Omental fat pad (tissue), 4 donors: Measurements from ENCODE around the gene PATJ. TPM values are rescaled to one million over a fixed set of nuclear protein-coding genes. Genes with fewer than 3 reads are reported as not detected.
"Not testable (repeated sequence)": the region's sequence is repeated elsewhere in the genome, so short reads cannot be mapped to it uniquely, and the experiment has no call there.

ENCODE experiments used
- ATAC-seq: fragments of 150-250 bp; one replicate; pipeline ENCODE4 v1.9.1; 2016; ENCODE audit warnings: mild to moderate bottlenecking, moderate library complexity; ENCODE audit not compliant: low FRiP score
- DNase-seq: peaks from one replicate; pipeline ENCODE4 v3.0.0-alpha.2; 2019; ENCODE audit warnings: low spot score
- total RNA-seq, 4 donors: library from RNA; depleted of rRNA; stranded (reverse); fragments of >200 nt; gene quantifications; one replicate each; pipeline ENCODE4 v1.1.0, GENCODE V29; 2016
- TF ChIP-seq, protein P1 (sequence below), 3 donors: fragments of 450-650 bp; IDR thresholded peaks; one replicate each; pipeline ENCODE4 v1.5.1; 2016 to 2017; ENCODE audit warnings: antibody characterized with exemption in 3 of 3, mild to moderate bottlenecking in 3 of 3, moderate library complexity in 2 of 3

Gene PATJ
- total RNA-seq, 4 donors from 2014 or later, result 12.1 to 31.4 (median 20.0) TPM

DNA sequence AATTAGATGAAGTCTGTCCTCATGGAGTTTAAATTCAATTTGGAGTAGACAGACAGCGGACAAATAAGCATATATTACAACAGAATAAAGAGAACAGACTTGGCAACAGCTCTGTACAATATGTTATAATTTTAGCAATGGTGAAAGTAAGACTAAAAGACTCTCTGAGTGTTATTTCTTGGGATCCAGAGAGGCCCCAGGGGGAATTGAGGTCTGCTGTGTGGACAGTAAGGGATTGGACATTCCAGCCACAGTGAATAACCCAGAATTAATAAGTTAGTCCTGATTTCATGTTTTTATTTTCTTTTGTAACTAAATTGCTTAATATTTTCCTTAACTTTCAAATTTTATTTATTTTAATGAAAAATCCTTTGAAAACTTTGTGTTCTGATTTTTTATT is 101.7 kb downstream of the PATJ start:
- DNase-seq (no peak), ATAC-seq (no peak)
- TF ChIP-seq, protein P1, sequence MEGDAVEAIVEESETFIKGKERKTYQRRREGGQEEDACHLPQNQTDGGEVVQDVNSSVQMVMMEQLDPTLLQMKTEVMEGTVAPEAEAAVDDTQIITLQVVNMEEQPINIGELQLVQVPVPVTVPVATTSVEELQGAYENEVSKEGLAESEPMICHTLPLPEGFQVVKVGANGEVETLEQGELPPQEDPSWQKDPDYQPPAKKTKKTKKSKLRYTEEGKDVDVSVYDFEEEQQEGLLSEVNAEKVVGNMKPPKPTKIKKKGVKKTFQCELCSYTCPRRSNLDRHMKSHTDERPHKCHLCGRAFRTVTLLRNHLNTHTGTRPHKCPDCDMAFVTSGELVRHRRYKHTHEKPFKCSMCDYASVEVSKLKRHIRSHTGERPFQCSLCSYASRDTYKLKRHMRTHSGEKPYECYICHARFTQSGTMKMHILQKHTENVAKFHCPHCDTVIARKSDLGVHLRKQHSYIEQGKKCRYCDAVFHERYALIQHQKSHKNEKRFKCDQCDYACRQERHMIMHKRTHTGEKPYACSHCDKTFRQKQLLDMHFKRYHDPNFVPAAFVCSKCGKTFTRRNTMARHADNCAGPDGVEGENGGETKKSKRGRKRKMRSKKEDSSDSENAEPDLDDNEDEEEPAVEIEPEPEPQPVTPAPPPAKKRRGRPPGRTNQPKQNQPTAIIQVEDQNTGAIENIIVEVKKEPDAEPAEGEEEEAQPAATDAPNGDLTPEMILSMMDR (IDR thresholded peaks at IDR 0.05), result no peak

DNA sequence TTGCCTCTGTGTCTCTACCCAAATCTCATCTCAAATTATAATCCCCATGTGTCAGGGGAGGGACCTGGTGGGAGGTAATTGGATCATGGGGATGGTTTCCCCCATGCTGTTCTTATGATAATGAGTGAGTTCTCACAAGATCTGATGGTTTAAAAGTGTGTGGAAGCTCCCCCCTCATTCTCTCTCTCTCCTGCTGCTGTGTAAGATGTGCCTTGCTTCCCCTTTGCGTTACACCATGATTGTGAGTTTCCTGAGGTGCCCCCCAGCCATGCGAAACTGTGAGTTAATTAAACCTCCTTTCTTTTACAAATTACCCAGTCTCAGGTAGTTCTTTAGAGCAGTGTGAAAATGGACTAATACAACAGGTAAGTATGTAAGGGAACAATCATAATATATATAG is 102.4 kb downstream of the PATJ start:
- ATAC-seq, result not testable (repeated sequence)

DNA sequence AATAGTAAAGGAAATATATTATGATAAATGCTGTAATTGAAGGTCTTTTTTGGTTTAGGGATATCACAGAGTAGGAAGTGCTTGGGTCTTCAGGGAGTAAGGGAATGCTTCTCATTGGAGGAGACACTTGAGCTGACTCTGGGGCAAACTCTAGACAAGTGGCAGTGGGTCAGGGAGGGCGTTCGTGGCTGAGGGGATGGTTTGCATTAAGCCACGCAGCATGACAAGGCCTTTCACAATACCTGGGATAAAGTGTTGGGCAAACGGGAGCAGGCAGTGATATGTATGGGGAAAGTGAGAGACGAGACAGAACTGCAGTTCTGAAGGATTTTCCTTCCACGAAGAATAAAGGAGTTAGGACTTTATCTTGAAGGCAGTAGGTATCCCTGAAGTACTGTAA is 109.0 kb downstream of the PATJ start:
- TF ChIP-seq, protein P1 (IDR thresholded peaks at IDR 0.05), result no peak
- DNase-seq, result no peak
- ATAC-seq, result no peak

More for the DNA sequence above, 102.4 kb downstream of the PATJ start:
- DNase-seq, result not testable (repeated sequence)

DNA sequence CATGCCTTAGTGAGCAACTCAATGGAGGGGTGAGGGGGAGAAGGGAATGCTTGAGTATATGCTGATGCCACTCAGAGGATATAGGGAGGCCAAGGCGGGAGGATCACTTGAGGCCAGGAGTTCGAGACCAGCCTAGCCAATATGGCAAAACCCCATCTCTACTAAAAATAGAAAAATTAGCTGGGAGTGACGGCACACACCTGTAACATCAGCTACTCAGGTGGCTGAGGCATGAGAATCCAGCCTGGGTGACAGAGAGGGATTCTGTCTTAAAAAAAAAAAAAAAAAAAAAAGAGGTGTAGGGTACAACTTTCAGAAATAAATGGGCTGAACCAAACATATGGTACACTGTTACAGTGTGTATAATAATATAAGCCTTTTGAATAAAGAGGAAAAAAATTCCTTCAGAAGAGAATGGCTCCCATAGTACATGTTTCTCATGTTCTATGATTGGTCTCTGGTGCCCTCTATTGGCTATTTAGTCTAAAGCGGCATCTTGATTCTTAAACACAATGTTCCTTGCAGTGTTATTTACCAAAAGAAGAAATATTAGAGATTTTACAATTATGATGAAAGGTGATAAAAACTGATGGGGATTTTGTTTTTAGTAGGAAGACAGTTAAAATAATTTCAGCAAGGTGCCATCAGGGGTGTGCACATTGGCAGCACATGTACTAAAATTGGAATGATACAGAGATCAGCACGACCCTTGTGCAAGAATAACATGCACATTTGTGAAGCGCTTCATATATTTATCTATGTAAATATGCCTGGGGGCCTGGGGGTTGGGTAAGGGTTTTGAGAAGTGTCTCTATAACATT is 109.8 kb downstream of the PATJ start:
- TF ChIP-seq, protein P1 (IDR thresholded peaks at IDR 0.05), result no peak
- DNase-seq, result no peak
- ATAC-seq, result no peak

DNA sequence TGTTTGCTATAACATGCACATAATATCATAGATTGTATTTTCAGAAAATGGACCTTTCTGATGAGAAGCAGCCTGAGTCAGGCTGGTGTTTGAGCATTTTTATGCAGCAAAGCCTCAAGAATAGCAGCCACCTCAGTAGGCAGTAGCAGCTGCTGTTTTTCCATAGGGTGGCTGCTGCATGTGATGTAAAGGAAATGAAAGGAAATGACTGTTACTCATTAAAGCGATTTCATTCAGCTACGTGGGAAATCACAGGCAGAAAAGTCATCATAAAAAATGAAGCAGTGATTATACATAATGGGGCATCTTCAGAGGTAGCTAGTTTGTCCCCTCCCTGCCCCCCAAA is 110.4 kb downstream of the PATJ start:
- no peak for ATAC-seq
- TF ChIP-seq, protein P1 (IDR thresholded peaks at IDR 0.05), result no peak
- no peak for DNase-seq

DNA sequence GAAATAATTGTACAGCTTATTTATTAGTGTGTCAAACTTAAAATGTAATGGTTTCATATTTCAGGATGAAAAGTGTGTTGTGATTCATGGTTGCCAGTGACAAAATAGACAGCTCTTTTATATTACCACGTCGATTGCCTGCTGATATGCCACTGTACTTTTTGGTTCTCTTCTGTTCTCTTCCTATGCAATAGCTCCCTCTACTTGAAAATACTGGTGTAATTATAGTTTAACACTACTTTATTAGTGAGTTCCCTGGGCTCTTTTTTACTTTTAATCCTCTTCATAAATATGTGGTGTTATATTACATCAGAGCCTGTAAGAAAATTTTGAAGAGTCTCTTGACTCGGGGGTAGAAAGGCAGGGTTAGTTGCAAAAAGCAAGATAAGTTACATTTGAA is 111.3 kb downstream of the PATJ start:
- TF ChIP-seq, protein P1 (IDR thresholded peaks at IDR 0.05), result no peak
- DNase-seq (no peak), ATAC-seq (no peak)

DNA sequence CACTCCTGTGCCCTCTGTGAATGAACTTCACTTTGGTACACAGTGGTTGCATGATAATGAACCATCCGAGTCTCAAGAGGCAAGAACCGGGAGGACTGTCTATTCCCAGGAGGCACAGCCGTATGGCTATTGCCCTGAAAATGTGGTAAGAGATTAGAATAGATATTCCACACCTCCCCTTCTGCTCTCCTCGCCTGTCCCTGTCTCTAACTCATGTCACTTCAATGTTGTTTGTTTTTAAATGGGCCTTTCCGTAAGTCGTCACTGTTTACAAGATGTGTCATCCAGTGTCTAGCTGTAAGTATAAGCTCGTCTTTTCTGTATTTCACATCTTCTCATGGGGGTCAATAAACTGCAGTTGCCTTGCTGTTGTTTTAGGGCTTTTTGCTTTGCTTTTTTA is 122.2 kb downstream of the PATJ start:
- ATAC-seq (no peak), DNase-seq (no peak)
- TF ChIP-seq, protein P1 (IDR thresholded peaks at IDR 0.05), result no peak
